ENCODE data around the gene PRKAG3. TPM values are rescaled to one million over a fixed set of nuclear protein-coding genes. Genes with fewer than 3 reads are reported as not detected.

PRKAG3 gene
- total RNA-seq, 1 donor from 2014 or later, result not detected

- no peaks in the 10 kb centered on the region for H3K36me3 ChIP-seq (ENCODE audit: control insufficient read depth, insufficient read depth, low read length)
- H3K4me3 ChIP-seq (ENCODE audit: low read depth, low read length), result no peak overlapping the region
- DNase-seq (ENCODE audit: low read depth), result no peak
- H3K27me3 ChIP-seq (ENCODE audit: control insufficient read depth, insufficient read depth, low read length), result peaks cover 59% of the 10 kb centered on the region
- no peak for TF ChIP-seq CTCF (IDR thresholded peaks at IDR 0.05; ENCODE audit: insufficient read depth, low read length, poor library complexity, severe bottlenecking)
These were observed 25.3 kb upstream of the PRKAG3 start for GRCh38 chr2:218856896-218857243.

- no peak for DNase-seq (ENCODE audit: low read depth)
- TF ChIP-seq CTCF (IDR thresholded peaks at IDR 0.05; ENCODE audit: insufficient read depth, low read length, poor library complexity, severe bottlenecking), result no peak
- Histone ChIP-seq H3K4me3 (ENCODE audit: low read depth, low read length) (no peak overlapping the region), H3K36me3 (ENCODE audit: control insufficient read depth, insufficient read depth, low read length) (no peaks in the 10 kb centered on the region), H3K27me3 (ENCODE audit: control insufficient read depth, insufficient read depth, low read length) (peaks cover 55% of the 10 kb centered on the region)
These were observed 24.7 kb upstream of the PRKAG3 start for GRCh38 chr2:218856167-218856895.

- Histone ChIP-seq H3K27me3 (ENCODE audit: control insufficient read depth, insufficient read depth, low read length) (peaks cover 51% of the 10 kb centered on the region), H3K36me3 (ENCODE audit: control insufficient read depth, insufficient read depth, low read length) (no peaks in the 10 kb centered on the region), H3K4me3 (ENCODE audit: low read depth, low read length) (no peak overlapping the region)
- DNase-seq (ENCODE audit: low read depth), result no peak
- no peak for TF ChIP-seq CTCF (IDR thresholded peaks at IDR 0.05; ENCODE audit: insufficient read depth, low read length, poor library complexity, severe bottlenecking)
These were observed 23.9 kb upstream of the PRKAG3 start for GRCh38 chr2:218855305-218856166.

- TF ChIP-seq CTCF (IDR thresholded peaks at IDR 0.05; ENCODE audit: insufficient read depth, low read length, poor library complexity, severe bottlenecking), result no peak
- Histone ChIP-seq H3K36me3 (ENCODE audit: control insufficient read depth, insufficient read depth, low read length) (no peaks in the 10 kb centered on the region), H3K27me3 (ENCODE audit: control insufficient read depth, insufficient read depth, low read length) (peaks cover 44% of the 10 kb centered on the region), H3K4me3 (ENCODE audit: low read depth, low read length) (no peak overlapping the region)
- DNase-seq (ENCODE audit: low read depth), result no peak
These were observed 23.3 kb upstream of the PRKAG3 start for GRCh38 chr2:218854860-218855259.

GRCh38 chr2:218853766-218854165, 22.2 kb upstream of the PRKAG3 start:
- H3K36me3 ChIP-seq (ENCODE audit: control insufficient read depth, insufficient read depth, low read length), result no peaks in the 10 kb centered on the region
- peak; percentile 43 for DNase-seq (ENCODE audit: low read depth)

More at GRCh38 chr2:218853766-218854165, 22.2 kb upstream of the PRKAG3 start:
- H3K4me3 ChIP-seq (ENCODE audit: low read depth, low read length), result no peak overlapping the region
- H3K27me3 ChIP-seq (ENCODE audit: control insufficient read depth, insufficient read depth, low read length), result peaks cover 37% of the 10 kb centered on the region
- TF ChIP-seq CTCF (IDR thresholded peaks at IDR 0.05; ENCODE audit: insufficient read depth, low read length, poor library complexity, severe bottlenecking), result no peak

Measured in kidney epithelial cell (primary cell).